AG08396 (cell line): ENCODE measurements around the gene KAT2A.

Experiments
- DNase-seq: peaks from one replicate; pipeline ENCODE4 v3.0.0; 2012; ENCODE audit warnings: low spot score, mixed read lengths

Gene KAT2A

GRCh38 chr17:42114118-42114517, 7.0 kb downstream of the KAT2A start:
- no peak for DNase-seq

- no peak for DNase-seq
Measured at GRCh38 chr17:42113293-42114069, 7.7 kb downstream of the KAT2A start.

GRCh38 chr17:42112552-42113176, 8.5 kb downstream of the KAT2A start, which contains the start of gene DHX58:
Gene DHX58 (minus strand): TSS chr17:42112714. CDS start chr17:42111892, 822 bp downstream.
- peak; percentile 92 for DNase-seq

GRCh38 chr17:42111871-42112551, 9.2 kb downstream of the KAT2A start:
- DNase-seq: peak; percentile 68

GRCh38 chr17:42111265-42111636, 9.9 kb downstream of the KAT2A start:
- DNase-seq: no peak

- no peak for DNase-seq
Measured at GRCh38 chr17:42110301-42111264, 10.6 kb downstream of the KAT2A start.

GRCh38 chr17:42109086-42109485, 12.1 kb downstream of the KAT2A start:
- DNase-seq: no peak

- peak; percentile 70 for DNase-seq
Measured at GRCh38 chr17:42107597-42108576, 13.3 kb downstream of the KAT2A start.

GRCh38 chr17:42107124-42107523, 14.0 kb downstream of the KAT2A start:
- DNase-seq: no peak

GRCh38 chr17:42106009-42106408, 15.2 kb downstream of the KAT2A start:
- no peak for DNase-seq

GRCh38 chr17:42104264-42104663, 16.9 kb downstream of the KAT2A start:
- no peak for DNase-seq

- no peak for DNase-seq
Measured at GRCh38 chr17:42103221-42103954, 17.8 kb downstream of the KAT2A start.

GRCh38 chr17:42101513-42102292, 19.5 kb downstream of the KAT2A start:
- DNase-seq: peak; percentile 90

GRCh38 chr17:42098730-42099399, 22.3 kb downstream of the KAT2A start:
- DNase-seq: no peak

GRCh38 chr17:42097691-42098631, 23.2 kb downstream of the KAT2A start, which contains the start of gene ZNF385C:
Gene ZNF385C (minus strand): TSS chr17:42098473. CDS start chr17:42063056, 35,417 bp downstream.
- DNase-seq: no peak

GRCh38 chr17:42096360-42097111, 24.6 kb downstream of the KAT2A start:
- DNase-seq: no peak
